BE2C (cell line): ENCODE results near the gene TMEM242.

Experiments used
- DNase-seq: peaks from one replicate; pipeline ENCODE4 v3.0.0-alpha.2; 2020
- H3K27me3 ChIP-seq: fragments of 250-450 bp; sonication (Bioruptor Pico); 2 replicates; pipeline ENCODE4 v1.5.1; 2020; ENCODE audit warnings: mild to moderate bottlenecking
- H3K36me3 ChIP-seq: fragments of 250-450 bp; sonication (Bioruptor Pico); 2 replicates; pipeline ENCODE4 v1.5.1; 2020; ENCODE audit warnings: mild to moderate bottlenecking
- H3K4me1 ChIP-seq: fragments of 250-450 bp; sonication (Bioruptor Pico); 2 replicates; pipeline ENCODE4 v1.5.1; 2020
- H3K4me3 ChIP-seq: 2 replicates; pipeline ENCODE4 v1.5.1; 2011; ENCODE audit warnings: low read depth, low read length
- H3K9me3 ChIP-seq: fragments of 250-450 bp; sonication (Bioruptor Pico); 2 replicates; pipeline ENCODE4 v1.5.1; 2020
- CTCF ChIP-seq: IDR thresholded peaks from 2 replicates; pipeline ENCODE4 v1.5.1; 2012; ENCODE audit warnings: mild to moderate bottlenecking, low read depth, low read length

Gene TMEM242

GRCh38 chr6:157270308-157270707 lies 53.0 kb downstream of the TMEM242 start:
- no peak for DNase-seq
- TF ChIP-seq CTCF = no peak
- no peak overlapping the region for H3K4me3 ChIP-seq
- no peaks in the 10 kb centered on the region for H3K9me3 ChIP-seq
- no peaks in the 10 kb centered on the region for H3K36me3 ChIP-seq
- H3K27me3 ChIP-seq = no peaks in the 10 kb centered on the region
- H3K4me1 ChIP-seq = peaks cover 8% of the 10 kb centered on the region

GRCh38 chr6:157269261-157269794 lies 54.0 kb downstream of the TMEM242 start:
- no peaks in the 10 kb centered on the region for H3K27me3 ChIP-seq
- peaks cover 8% of the 10 kb centered on the region for H3K4me1 ChIP-seq
- peak; percentile 46 for DNase-seq
- H3K4me3 ChIP-seq = no peak overlapping the region
- no peaks in the 10 kb centered on the region for H3K9me3 ChIP-seq
- no peak for TF ChIP-seq CTCF
- no peaks in the 10 kb centered on the region for H3K36me3 ChIP-seq

GRCh38 chr6:157268835-157269234 lies 54.5 kb downstream of the TMEM242 start:
- H3K27me3 ChIP-seq = no peaks in the 10 kb centered on the region
- no peaks in the 10 kb centered on the region for H3K36me3 ChIP-seq
- no peaks in the 10 kb centered on the region for H3K9me3 ChIP-seq
- DNase-seq = no peak
- TF ChIP-seq CTCF = no peak
- H3K4me1 ChIP-seq = peaks cover 8% of the 10 kb centered on the region
- H3K4me3 ChIP-seq = no peak overlapping the region

DNA sequence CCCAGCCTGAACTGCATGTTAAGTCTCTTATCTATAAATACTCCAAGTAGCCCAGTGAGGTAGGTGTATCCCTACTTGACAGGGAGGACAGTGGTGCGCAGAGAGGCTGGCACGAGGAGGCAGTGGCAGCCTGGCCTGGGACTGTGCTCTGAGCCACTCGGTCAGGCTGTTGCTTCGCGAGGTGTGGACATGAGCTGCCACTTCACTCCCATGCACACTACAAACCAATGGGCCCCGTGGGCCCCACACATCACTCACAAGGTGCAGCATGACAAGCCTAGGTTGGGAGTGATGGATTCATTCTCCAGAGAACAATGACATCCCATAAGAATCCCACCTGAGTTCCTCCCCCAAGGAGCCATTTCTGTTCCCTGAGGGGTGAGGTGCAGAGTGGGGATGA lies 54.9 kb downstream of the TMEM242 start:
- Histone ChIP-seq H3K36me3 (no peaks in the 10 kb centered on the region), H3K4me3 (no peak overlapping the region), H3K4me1 (peaks cover 8% of the 10 kb centered on the region), H3K27me3 (no peaks in the 10 kb centered on the region), H3K9me3 (no peaks in the 10 kb centered on the region)
- TF ChIP-seq CTCF = no peak
- DNase-seq = no peak

- H3K4me3 ChIP-seq = no peak overlapping the region
- TF ChIP-seq CTCF = no peak
Measured at GRCh38 chr6:157267654-157268053, 55.7 kb downstream of the TMEM242 start.

GRCh38 chr6:157267109-157267611 lies 56.2 kb downstream of the TMEM242 start:
- Histone ChIP-seq H3K4me3 (no peak overlapping the region), H3K4me1 (peaks cover 4% of the 10 kb centered on the region), H3K27me3 (no peaks in the 10 kb centered on the region), H3K36me3 (no peaks in the 10 kb centered on the region), H3K9me3 (no peaks in the 10 kb centered on the region)
- TF ChIP-seq CTCF = no peak
- DNase-seq = peak; percentile 4

More at GRCh38 chr6:157267654-157268053, 55.7 kb downstream of the TMEM242 start:
- Histone ChIP-seq H3K4me1 (peaks cover 4% of the 10 kb centered on the region), H3K36me3 (no peaks in the 10 kb centered on the region), H3K27me3 (no peaks in the 10 kb centered on the region), H3K9me3 (no peaks in the 10 kb centered on the region)
- DNase-seq = no peak
